SH-SY5Y (cell line): Measurements from ENCODE around the gene CALM3.

Experiments
- GATA2 ChIP-seq: IDR thresholded peaks from 2 replicates; pipeline ENCODE4 v1.6.1; 2011; ENCODE audit warnings: mild to moderate bottlenecking, low read depth, low read length
- GATA3 ChIP-seq: IDR thresholded peaks from 2 replicates; pipeline ENCODE4 v1.6.1; 2011; ENCODE audit warnings: low read depth, mild to moderate bottlenecking, low read length, moderate library complexity

The CALM3 gene

GRCh38 chr19:46656541-46656940 lies 55.4 kb downstream of the CALM3 start:
- TF ChIP-seq GATA2 (no peak), GATA3 (no peak)

GRCh38 chr19:46659151-46660007 lies 58.2 kb downstream of the CALM3 start:
- TF ChIP-seq GATA3, result no peak

DNA sequence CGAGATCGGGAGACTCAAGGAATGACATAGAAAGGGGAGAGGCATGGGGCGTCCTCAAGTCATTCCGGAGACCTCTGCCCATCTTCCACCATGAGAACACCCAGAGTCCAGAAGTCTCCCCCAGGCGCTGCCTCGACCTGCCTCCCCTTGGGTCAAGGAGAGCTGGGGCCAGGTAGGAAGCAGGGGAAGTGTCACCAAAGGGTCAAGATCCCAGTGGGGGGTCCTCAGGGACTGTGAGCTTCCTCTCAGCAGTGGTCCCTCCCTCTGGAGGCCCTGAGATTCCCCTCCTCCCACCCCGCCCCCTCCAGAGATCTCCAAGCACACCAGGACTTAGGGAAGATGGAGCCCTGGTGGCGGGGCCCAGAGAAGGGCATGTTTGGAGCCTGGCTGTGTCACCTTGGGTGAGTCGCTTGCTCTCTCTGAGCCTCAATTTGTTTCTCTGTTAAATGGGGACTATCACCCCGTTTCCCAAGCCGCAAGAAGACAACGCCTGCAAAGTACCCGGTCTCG lies 58.9 kb downstream of the CALM3 start:
- no peak for TF ChIP-seq GATA3
- TF ChIP-seq GATA2, result no peak
